Esophagus (tissue), 2 donors: Measurements from ENCODE around the gene VGF. TPM values are rescaled to one million over a fixed set of nuclear protein-coding genes. Genes with fewer than 3 reads are reported as not detected.
"Not testable (repeated sequence)": the region's sequence is repeated elsewhere in the genome, so short reads cannot be mapped to it uniquely, and the experiment has no call there.

Source experiments
- H3K27ac ChIP-seq, 2 donors: one replicate each; pipeline ENCODE4 v1.5.1; 2013; ENCODE audit warnings: low read depth in 2 of 2, mild to moderate bottlenecking in 2 of 2, inconsistent platforms in 1 of 2, low read length in 1 of 2, moderate library complexity in 1 of 2
- H3K27me3 ChIP-seq, 2 donors: one replicate each; pipeline ENCODE4 v1.6.1; 2013; ENCODE audit warnings: low read length in 2 of 2, control low read depth in 1 of 2, mild to moderate bottlenecking in 1 of 2; ENCODE audit not compliant: insufficient read depth in 2 of 2, control insufficient read depth in 1 of 2
- H3K36me3 ChIP-seq, 2 donors: one replicate each; pipeline ENCODE4 v1.6.1; 2013; ENCODE audit warnings: low read length in 1 of 2; ENCODE audit not compliant: control insufficient read depth in 2 of 2, insufficient read depth in 2 of 2
- H3K4me1 ChIP-seq, 2 donors: one replicate each; pipeline ENCODE4 v1.6.1; 2013; ENCODE audit warnings: low read length in 1 of 2; ENCODE audit not compliant: control insufficient read depth in 2 of 2, insufficient read depth in 2 of 2
- H3K4me3 ChIP-seq, 2 donors: one replicate each; pipeline ENCODE4 v1.5.1; 2013; ENCODE audit warnings: low read length in 2 of 2, mild to moderate bottlenecking in 2 of 2, low read depth in 1 of 2, moderate library complexity in 1 of 2
- H3K9me3 ChIP-seq, 2 donors: one replicate each; pipeline ENCODE4 v1.6.1; 2013; ENCODE audit warnings: mild to moderate bottlenecking in 2 of 2, low read depth in 1 of 2, low read length in 1 of 2, moderate library complexity in 1 of 2; ENCODE audit not compliant: control insufficient read depth in 2 of 2, insufficient read depth in 1 of 2
- WGBS, 2 donors: extraction: QIAGEN DNeasy Blood & Tissue Kit; methylation state at CpG; one replicate each; pipeline ENCODE4 v1.1.7; 2013; 5-methylcytosine and 5-hydroxymethylcytosine counted together
- polyA plus RNA-seq, 2 donors: library from polyadenylated mRNA; stranded (reverse); fragments of 200-250 nt; gene quantifications; one replicate each; pipeline ENCODE4 v1.2.3, GENCODE V29; 2013
- donor health status: healthy with polysubstance abuse.
- donor health status: Bipolar disorder and iron deficiency.

The VGF gene
- polyA plus RNA-seq, 2 donors = 0.01 TPM; not detected in 1

GRCh38 chr7:101121991-101122932, 43.1 kb downstream of the VGF start:
- Histone ChIP-seq H3K4me1 (peaks cover 9 to 16% of the 10 kb centered on the region in 2 donors), H3K9me3 (no peaks in the 10 kb centered on the region), H3K36me3 (no peaks in the 10 kb centered on the region), H3K27ac (peak overlapping the region; percentile 69 to 77), H3K4me3 (peak overlapping the region; percentile 19 to 25), H3K27me3 (no peaks in the 10 kb centered on the region)
- WGBS, 2 donors = 30 to 34% methylated on average over 17 of the region's 17 CpGs

- H3K9me3 ChIP-seq, H3K4me3 ChIP-seq, H3K27me3 ChIP-seq, H3K36me3 ChIP-seq: not testable (repeated sequence)
- H3K27ac ChIP-seq = peak overlapping the region; percentile 69 to 77
- 64 to 67% methylated on average over 8 to 9 of the region's 9 CpGs for WGBS, 2 donors
- H3K4me1 ChIP-seq = peaks cover 5 to 13% of the 10 kb centered on the region in 2 donors
Observed at GRCh38 chr7:101121631-101121990, 43.8 kb downstream of the VGF start.

DNA sequence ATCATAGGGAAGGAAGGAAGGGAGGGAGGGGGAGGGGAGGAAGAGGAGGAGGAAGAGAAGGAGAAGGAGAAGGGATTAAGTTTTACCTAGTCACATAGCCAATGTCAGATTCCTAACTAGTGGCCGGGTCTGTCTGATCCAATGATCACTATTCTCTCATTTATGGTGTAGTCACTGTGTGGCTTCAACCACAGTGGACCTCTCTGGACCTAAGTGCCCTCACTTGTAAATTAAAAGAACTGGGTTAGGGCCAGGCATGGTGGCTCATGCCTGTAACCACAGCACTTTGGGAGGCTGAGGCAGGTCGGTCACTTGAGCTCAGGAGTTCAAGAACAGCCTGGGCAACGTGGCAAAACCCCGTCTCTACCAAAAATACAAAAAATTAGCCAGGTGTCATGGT, 45.1 kb downstream of the VGF start:
- 82 to 85% methylated on average over 4 of the region's 4 CpGs for WGBS, 2 donors
- no peaks in the 10 kb centered on the region for H3K36me3 ChIP-seq
- H3K4me3 ChIP-seq = no peak overlapping the region
- H3K27me3 ChIP-seq = no peaks in the 10 kb centered on the region
- H3K9me3 ChIP-seq = no peaks in the 10 kb centered on the region
- no peak overlapping the region for H3K27ac ChIP-seq
- H3K4me1 ChIP-seq = peaks cover 0 to 6% of the 10 kb centered on the region in 2 donors

DNA sequence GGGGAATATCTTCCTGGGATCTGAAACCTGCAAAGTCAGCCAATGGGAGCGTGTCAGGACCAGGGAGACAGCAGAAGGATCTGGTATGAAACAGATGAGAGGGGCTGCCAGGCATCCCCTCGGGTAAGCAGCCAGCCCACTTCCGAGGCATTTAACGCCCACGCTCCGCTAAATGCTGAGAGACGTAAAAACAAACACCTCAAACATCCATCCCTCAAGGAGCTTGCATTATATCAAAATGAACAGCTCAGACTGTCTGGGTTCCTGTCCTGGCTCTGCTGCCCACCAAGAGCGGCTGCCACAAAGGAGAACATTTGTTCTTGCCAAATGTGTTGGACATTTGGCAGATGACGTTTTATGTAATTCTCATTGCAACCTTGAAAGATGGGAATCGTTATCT, 45.5 kb downstream of the VGF start:
- Histone ChIP-seq H3K27me3 (no peaks in the 10 kb centered on the region), H3K9me3 (no peaks in the 10 kb centered on the region), H3K4me3 (no peak overlapping the region), H3K4me1 (peaks cover 0 to 6% of the 10 kb centered on the region in 2 donors), H3K36me3 (no peaks in the 10 kb centered on the region), H3K27ac (no peak overlapping the region)
- 59 to 64% methylated on average over 10 of the region's 10 CpGs for WGBS, 2 donors

GRCh38 chr7:101118856-101119255, 46.5 kb downstream of the VGF start:
- Histone ChIP-seq H3K9me3 (no peaks in the 10 kb centered on the region), H3K36me3 (no peaks in the 10 kb centered on the region), H3K27me3 (no peaks in the 10 kb centered on the region), H3K4me3 (no peak overlapping the region), H3K27ac (no peak overlapping the region), H3K4me1 (peaks cover 0 to 6% of the 10 kb centered on the region in 2 donors)
- 69 to 81% methylated on average over 3 of the region's 3 CpGs for WGBS, 2 donors

DNA sequence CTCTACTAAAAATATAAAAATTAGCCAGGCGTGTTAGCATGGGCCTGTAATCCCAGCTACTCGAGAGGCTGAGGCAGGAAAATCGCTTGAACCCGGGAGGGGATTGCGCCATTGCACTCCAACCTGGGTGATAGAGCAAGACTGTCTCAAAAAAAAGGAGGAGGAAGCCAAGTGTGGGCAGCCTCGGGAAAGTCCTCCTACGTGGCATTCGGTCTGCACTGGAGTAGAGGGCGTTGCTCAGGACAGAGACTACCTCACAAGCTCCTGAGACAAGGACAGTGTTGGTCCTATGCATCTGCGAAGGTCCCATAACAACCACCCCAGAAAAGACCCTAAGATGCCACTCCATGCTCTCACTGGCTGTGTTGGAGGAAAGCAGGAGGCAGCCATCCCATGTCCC, 48.5 kb downstream of the VGF start:
- Histone ChIP-seq H3K9me3 (no peaks in the 10 kb centered on the region), H3K27ac (no peak overlapping the region), H3K27me3 (no peaks in the 10 kb centered on the region), H3K4me3 (no peak overlapping the region), H3K36me3 (no peaks in the 10 kb centered on the region), H3K4me1 (peaks cover 0 to 4% of the 10 kb centered on the region in 2 donors)
- WGBS, 2 donors = 81 to 85% methylated on average over 10 of the region's 10 CpGs

- WGBS, 2 donors = 91 to 96% methylated on average over 3 of the region's 3 CpGs
- Histone ChIP-seq H3K36me3 (no peaks in the 10 kb centered on the region), H3K4me1 (peaks cover 0 to 4% of the 10 kb centered on the region in 2 donors), H3K4me3 (no peak overlapping the region), H3K9me3 (no peaks in the 10 kb centered on the region), H3K27me3 (no peaks in the 10 kb centered on the region), H3K27ac (no peak overlapping the region)
Observed at GRCh38 chr7:101115215-101115614, 50.2 kb downstream of the VGF start.

DNA sequence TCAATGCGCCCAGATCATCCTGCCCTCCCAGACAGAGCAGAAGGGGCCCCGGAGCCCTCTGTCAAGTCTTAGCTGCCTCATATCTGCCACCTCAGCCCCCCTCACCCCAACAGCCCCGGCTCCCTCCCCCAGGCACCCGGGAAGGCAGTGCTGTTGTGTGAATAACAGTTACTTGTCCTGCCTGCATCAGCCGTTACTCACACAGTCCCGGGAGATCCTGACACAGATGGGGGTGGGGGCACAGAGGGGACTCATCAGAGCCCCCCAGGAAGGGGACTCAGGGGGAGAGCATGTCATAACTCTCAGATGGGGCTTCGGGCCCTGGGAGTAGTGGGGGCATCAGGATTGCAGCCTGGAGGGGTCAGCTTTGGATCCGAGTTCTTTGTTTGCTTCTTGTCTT, 50.9 kb downstream of the VGF start:
- Histone ChIP-seq H3K27me3 (no peaks in the 10 kb centered on the region), H3K9me3 (no peaks in the 10 kb centered on the region), H3K4me1 (peaks cover 0 to 4% of the 10 kb centered on the region in 2 donors), H3K4me3 (no peak overlapping the region), H3K36me3 (no peaks in the 10 kb centered on the region), H3K27ac (no peak overlapping the region)
- WGBS, 2 donors = 51 to 55% methylated on average over 6 to 8 of the region's 8 CpGs

- Histone ChIP-seq H3K4me3 (no peak overlapping the region), H3K27ac (no peak overlapping the region), H3K27me3 (no peaks in the 10 kb centered on the region), H3K9me3 (no peaks in the 10 kb centered on the region), H3K4me1 (peaks cover 0 to 9% of the 10 kb centered on the region in 2 donors), H3K36me3 (no peaks in the 10 kb centered on the region)
- 77 to 81% methylated on average over 11 of the region's 11 CpGs for WGBS, 2 donors
Observed at GRCh38 chr7:101113836-101114235, 51.5 kb downstream of the VGF start.

DNA sequence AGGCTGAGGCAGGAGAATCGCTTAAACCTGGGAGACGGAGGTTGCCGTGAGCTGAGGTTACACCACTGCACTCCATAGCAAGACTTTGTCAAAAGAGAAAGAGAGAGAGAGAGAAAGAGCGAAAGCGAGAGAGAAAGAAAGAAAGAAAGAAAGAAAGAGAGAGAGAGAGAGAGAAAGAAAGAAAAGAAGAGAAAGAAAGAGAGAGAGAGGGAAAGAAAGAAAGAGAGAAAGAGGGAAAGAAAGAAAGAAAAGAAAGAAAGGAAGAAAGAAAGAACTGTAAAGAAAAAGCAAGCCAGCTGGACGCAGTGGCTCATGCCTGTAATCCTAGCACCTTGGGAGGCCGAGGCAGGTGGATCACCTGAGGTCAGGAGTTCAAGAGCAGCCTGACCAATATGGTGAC, 52.2 kb downstream of the VGF start:
- H3K9me3 ChIP-seq, H3K36me3 ChIP-seq, H3K27me3 ChIP-seq, H3K4me3 ChIP-seq, H3K27ac ChIP-seq: not testable (repeated sequence)
- 97% methylated on average over 7 of the region's 7 CpGs for WGBS, 2 donors
- peaks cover 2 to 16% of the 10 kb centered on the region in 2 donors for H3K4me1 ChIP-seq
